Measurements from ENCODE around the gene ARHGEF28.
A peak's percentile ranks its signal among the peaks of the same experiment; 100 is the strongest.

The ARHGEF28 gene, protein sequence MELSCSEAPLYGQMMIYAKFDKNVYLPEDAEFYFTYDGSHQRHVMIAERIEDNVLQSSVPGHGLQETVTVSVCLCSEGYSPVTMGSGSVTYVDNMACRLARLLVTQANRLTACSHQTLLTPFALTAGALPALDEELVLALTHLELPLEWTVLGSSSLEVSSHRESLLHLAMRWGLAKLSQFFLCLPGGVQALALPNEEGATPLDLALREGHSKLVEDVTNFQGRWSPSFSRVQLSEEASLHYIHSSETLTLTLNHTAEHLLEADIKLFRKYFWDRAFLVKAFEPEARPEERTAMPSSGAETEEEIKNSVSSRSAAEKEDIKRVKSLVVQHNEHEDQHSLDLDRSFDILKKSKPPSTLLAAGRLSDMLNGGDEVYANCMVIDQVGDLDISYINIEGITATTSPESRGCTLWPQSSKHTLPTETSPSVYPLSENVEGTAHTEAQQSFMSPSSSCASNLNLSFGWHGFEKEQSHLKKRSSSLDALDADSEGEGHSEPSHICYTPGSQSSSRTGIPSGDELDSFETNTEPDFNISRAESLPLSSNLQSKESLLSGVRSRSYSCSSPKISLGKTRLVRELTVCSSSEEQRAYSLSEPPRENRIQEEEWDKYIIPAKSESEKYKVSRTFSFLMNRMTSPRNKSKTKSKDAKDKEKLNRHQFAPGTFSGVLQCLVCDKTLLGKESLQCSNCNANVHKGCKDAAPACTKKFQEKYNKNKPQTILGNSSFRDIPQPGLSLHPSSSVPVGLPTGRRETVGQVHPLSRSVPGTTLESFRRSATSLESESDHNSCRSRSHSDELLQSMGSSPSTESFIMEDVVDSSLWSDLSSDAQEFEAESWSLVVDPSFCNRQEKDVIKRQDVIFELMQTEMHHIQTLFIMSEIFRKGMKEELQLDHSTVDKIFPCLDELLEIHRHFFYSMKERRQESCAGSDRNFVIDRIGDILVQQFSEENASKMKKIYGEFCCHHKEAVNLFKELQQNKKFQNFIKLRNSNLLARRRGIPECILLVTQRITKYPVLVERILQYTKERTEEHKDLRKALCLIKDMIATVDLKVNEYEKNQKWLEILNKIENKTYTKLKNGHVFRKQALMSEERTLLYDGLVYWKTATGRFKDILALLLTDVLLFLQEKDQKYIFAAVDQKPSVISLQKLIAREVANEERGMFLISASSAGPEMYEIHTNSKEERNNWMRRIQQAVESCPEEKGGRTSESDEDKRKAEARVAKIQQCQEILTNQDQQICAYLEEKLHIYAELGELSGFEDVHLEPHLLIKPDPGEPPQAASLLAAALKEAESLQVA (N-terminal part only)

DNA sequence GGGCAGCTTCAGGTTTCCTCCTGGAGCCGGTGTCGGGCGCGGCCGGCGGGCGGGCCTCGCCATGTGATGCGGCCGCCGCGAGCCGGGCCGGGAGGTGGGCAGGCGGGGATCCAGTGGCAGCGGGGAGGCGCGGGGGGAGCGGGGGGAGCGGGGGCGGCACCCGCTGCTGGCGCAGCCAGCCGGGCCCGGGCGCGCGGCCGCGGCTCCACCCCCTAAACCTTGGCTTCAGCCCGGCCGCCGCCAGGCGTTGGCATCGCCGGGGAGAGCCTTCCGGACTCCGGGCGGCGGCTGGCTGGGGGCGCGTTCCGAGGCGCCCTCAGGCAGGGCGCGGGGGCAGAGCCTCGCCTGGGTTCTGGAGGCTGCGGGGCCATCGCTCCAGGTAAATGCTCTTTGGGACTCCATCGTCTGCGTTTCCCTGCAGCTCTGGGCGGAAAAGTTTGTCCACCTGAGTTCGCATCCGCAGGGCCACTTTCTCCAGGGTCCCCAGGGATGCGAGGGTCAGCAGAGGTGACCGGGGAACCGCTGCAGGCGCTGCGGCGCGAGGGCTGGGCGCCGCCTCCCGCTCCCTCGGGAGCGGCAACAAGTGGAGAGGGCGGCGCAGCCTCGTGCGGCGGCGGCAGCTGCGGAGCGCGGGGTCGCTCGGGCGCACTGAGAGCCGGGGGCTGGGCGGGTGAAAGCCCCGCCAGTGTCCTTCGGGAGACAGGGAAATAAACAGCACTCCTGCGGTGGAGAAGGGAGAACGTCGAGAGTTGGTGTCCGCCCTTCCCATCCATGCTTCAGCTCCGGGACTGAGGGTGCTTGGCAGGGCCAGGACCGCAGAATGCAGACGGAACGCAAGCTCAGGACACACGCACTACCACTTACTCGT lies at the start of gene ARHGEF28:
TSS of gene ARHGEF28 (plus strand) at position 253 of the 868 bp plus-strand sequence. CDS start 58,656 bp downstream, outside the sequence.
- peak; percentile 83 for DNase-seq

DNA sequence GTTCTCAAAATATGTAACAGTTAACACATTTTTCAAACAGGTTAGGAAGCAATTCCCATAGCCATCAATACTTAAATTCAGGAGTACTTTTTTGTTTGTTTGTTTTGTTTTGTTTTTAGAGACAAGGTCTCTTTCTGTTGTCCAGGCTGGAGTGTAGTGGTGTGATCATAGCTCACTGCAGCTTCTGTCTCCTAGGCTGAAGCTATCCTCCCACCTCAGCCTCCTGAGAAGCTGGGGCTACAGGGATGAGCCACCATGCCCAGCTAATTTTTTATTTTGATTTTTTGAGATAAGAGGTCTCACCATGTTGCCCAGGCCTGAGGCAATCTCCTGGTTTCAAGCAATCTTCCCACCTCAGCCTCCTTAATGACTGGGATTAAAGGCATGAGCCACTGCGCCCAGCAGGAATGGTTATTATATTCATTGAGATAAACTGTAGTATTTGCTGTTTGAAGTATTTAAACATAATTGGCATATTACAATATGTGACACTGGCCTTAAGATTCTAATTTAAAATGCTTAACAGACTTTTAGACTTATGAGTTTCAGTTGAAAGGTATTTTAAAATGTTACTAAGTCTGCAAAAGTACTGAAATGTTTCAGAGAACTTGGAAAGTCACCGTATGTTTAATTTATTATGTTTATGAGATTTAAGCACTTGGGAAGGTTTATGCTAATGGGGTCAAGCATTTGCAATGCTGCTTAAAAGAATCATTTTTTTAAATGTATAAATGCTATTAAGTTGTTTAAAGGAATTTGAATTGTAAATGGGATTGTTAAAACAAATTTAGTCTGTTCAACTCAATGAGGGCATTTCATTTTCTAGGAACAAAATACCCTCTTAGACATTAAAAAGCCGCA lies 43.5 kb upstream of the ARHGEF28 start:
- no peak for DNase-seq

DNA sequence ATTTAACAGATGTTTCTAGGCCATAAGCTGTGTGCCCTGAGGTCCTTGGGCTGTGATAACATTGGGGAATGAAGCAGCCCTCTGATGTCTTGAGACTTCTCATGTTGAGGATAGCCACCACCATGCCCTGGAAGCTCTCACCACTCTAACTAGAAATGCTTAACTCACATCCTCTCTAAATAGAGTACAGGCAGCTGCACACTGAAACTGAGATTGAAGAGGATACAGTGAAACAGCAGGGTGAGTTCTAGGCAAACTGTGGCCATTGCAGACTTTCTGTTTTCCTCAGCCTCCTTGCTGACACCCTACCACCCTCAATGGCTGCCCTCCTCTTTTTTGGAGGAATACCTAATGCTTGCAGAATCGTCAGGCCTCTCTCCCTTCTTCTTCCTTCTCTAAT lies 38.1 kb upstream of the ARHGEF28 start:
- DNase-seq = no peak

DNA sequence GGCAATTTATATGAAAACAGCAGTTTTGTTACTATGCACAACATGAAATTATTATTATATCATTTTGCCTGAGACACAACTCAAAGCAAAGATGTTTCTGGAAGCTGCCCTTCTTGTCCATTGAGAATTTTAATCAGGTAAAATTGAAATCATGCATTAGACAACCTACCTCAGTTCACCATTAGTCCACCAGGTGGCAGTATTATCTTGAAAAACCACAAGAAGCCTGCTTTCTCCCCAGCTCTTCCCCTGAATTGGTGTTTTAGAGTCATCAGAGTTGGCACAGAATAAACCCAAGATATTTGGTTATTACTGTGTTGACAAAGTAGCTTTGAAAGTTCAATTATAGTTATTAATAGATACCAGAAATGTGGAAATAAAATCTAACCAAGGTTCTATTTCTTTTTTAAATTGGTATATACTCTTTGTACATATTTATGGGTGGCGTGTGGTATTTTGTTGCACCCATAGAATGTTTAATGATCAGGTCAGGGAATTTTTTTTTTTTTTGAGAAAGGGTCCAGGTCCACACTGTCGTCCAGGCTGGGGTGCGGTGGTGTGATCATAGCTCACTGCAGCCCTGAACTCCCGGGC lies 34.8 kb upstream of the ARHGEF28 start:
- DNase-seq = peak; percentile 63

DNA sequence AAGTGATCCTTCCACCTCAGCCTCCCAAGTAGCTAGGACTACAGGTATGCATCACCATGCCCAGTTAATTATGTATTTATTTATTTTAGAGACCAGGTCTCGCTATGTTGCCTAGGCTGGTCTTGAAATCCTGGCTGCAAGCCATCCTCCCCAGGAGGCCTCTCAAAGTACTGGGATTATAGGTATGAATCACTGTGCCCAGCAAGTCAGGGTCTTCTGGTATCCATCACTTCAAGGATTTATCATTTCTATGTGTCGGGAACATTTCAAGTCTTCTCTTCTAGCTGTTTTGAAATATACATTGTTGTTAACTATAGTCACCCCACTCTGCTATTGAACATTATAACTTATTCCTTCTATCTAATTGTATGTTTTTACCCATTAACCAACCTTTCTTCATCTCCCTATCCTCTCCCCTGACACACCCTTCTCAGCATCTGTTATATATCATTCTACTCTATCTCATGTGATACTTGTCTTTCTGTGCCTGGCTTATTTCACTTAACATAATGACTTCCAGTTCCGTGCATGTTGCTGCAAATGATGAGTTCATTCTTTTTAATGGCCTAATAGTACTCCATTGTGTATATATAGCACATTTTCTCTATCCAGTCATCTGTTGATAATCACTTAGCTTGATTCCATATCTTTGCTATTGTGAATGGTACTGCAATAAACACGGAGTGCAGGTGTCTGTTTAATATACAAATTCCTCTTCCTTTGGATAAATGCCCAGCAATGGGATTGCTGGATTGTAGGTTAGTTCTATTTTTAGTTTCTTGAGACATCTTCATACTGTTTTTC lies 34.1 kb upstream of the ARHGEF28 start:
- DNase-seq = no peak

DNA sequence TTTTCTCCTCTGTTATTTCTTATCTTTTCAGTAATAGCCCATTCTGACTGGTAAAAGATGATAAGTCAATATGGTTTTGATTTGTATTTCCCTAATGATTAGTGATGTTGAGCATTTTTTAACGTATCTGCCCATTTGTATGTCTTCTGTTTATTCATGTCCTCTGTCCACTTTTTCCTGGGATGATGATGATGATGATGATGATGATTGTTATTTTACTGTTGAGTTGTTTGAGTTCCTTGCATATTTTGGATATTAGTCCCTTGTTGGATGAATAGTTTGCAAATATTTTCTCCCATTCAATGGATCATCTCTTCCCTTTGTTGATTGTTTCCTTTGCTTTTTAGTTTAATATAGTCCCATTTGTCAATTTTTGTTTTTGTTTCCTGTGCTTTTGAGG lies 33.4 kb upstream of the ARHGEF28 start:
- DNase-seq = no peak

DNA sequence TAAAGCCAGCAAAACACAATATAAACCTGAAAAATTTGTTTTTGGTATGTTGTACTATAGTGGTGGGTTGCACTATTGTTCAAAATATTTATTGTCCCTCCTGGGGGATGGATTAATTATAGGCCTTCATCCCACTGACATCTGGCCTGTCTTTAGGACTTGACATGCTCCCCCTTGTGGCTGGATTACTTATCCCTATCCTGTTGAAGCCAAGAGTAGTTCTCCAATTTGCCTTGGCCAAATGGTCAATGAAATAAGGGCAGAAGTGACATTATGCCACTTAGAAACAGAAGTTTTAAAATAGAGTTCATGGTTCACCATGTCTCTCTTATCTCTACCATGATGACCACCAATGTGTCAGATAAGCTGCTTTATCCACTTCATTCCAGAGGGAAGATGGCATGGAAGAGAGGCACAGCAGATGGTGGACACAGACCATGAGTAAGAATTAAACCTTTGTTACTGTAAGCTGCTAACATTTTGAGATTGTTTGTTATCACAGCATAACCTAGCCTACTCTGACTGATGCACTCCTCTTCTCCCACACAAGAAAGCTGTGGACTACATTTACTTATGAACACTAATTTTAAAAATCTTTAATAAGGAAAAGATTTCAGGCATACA lies 29.2 kb upstream of the ARHGEF28 start:
- DNase-seq = no peak

DNA sequence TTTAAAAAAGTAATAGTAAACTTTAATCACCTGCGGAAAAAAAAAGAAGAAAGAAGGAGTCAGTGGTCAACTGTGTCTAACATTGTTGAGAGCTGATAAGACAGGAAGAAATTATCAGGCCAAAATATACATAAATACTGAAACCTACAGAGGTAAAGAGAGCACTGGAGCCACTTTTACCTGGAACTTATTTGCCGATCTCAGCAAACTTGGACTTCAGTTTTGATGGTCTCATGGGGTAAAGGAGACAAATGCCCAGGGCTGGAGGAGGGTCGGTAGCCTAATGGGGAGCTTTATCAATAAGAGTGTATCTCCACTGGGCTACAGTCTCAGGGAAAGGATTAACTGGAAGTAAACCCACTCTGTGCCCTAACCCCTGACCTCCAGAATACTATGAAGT lies 26.6 kb upstream of the ARHGEF28 start:
- DNase-seq = no peak

DNA sequence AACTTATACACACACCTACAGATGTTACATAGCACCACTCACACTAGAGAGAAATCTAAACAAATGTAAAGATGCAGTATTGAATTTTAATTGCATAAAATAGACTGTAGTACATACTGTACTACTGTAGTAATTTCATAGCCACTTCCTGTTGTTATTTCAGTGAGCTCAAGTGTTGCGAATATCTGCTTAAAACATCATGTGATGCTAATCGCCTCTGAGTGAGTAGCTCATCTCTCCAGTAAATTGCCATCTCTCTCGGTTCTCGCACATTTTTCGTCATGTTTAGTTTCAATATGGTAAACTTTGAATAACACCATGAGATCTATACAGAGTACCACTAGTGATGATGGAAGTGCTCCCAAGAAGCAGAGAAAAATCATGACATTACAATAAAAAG lies 22.0 kb upstream of the ARHGEF28 start:
- no peak for DNase-seq

DNA sequence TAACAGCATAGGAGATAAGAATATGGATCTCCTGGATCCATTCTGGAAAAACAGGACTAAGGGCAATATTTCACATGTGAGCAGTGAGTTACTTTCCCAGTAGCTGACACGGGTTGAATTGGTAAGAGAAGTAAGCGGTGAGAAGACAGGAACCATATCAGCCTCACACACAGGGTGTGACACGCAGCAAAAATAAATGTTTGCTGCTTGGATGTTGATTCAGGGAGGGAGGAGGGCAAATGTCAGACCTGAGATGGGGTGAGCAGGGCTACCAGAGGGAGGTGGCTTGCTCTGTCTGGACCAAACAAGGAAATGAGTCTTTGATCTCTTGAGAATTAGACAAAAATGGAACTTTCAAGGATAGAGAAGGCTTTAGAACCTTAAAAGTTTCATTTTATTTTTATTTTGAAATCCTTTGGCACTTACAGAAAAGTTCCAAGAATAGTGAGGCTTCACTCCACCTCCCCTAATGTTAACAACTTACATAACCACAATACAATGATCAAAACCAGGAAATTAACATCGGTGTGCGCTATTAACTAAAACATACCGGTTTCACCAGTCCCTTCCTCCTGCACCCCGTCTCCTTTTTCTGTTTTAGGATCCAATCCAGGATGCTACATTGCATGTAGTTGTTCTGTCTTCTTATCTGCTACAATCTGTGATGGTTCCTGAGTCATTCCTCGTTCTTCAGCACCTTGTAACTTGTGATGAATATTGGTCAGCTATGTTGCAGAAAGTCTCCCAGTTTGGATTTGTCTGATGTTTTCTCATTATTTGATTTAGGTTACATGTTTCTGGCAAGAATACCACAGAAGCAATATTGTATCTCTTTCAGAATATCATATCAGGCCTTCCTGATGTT lies 20.5 kb upstream of the ARHGEF28 start:
- DNase-seq = no peak

DNA sequence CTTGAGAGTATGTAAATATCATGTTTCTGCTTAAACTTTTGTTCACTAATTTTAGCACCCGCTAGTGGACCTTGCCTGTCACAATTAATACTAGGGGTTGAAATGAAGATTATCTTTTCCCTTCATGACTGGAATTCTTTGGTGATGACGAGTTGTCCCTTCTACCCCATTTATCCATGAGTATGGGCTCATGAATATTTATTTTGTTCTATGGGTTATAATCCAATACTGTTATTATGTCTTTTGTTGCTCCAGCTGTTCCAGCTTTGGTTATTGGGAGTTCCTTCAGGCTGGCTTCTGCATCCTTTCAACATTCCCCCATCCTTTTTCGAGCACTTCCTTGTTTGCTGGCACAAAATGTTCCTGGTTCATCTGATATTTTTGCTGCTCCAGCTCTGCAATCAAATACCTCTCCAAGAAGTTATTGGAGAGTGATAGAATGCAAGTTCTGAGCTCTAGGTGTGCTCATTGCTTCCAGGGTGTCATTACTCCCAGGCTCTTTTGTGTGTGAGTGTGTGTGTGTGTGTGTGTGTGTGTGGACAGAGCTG lies 19.7 kb upstream of the ARHGEF28 start:
- DNase-seq = no peak

DNA sequence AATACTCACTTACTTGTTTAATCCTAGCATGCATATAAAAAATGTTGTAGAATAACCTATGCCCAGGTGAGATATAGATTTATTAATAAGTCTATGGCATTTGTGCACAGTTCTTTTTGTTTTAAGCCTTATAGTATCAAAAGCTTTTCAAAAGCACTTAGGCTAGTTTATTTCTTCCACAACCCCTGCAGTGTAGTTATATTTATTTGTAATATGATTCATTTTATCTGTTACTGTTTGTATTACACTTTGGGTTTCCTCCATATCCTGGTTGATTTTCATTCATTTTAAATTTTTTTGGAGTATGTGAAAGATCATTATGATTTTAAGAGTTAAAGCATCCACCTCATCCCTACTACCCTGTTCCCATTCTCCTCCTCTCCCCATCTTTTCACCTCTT lies 18.8 kb upstream of the ARHGEF28 start:
- DNase-seq = no peak

DNA sequence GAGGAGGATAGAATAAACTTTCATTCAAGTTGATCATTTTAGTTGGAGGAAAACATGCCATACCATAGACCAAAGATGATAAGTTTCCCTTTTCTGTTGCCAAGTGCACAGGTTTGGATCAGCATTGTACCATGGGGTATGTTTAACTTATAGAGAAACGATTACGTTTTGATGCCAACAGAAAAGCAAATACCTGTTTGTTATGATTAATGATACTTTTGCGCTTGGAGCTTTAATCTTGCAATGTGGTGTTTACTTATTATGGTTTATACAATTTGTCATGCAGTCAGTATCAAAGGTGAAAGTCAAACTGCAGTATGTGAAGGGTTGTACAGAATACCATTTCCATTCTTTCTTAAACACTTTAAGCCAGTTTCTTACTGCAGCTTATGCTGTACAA lies 13.2 kb upstream of the ARHGEF28 start:
- no peak for DNase-seq

DNA sequence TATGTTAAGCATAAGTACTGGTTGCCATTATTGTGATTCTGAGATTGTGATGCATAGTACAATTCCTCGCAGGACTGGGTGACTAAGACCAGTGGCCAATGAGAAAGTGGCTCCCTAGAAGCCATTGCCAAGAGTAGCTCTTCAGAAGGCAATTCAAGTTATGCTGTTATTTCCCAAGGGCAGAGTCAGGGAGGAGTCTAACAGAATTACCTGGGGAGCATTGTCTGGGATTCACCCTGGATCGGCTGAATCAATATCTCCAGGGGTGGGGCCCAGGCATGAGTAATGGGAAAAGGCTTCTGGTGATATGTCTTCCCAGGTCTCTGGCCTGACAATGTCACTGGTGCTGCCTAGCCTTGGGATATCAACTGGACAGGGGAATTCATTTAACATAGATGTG lies 10.9 kb upstream of the ARHGEF28 start:
- DNase-seq = no peak

DNA sequence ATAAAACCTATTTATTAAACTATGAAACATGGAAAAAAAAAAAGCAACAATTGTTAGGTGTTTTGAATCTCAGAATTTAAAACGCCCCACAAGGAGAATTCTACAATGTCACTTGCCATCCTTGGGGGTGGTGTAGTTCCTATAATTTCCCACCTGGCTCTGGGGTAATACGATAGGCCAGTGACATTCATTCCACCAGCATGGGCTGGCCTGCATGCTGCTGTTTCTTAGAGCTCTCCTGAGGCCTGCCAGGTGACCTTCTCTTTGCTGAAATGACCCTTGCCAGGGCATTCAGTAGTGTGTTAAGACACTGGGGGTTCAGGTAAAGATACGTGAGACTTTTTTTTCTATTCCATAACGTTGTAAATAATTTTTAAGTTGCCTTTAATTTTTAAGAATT lies 10.0 kb upstream of the ARHGEF28 start:
- no peak for DNase-seq

DNA sequence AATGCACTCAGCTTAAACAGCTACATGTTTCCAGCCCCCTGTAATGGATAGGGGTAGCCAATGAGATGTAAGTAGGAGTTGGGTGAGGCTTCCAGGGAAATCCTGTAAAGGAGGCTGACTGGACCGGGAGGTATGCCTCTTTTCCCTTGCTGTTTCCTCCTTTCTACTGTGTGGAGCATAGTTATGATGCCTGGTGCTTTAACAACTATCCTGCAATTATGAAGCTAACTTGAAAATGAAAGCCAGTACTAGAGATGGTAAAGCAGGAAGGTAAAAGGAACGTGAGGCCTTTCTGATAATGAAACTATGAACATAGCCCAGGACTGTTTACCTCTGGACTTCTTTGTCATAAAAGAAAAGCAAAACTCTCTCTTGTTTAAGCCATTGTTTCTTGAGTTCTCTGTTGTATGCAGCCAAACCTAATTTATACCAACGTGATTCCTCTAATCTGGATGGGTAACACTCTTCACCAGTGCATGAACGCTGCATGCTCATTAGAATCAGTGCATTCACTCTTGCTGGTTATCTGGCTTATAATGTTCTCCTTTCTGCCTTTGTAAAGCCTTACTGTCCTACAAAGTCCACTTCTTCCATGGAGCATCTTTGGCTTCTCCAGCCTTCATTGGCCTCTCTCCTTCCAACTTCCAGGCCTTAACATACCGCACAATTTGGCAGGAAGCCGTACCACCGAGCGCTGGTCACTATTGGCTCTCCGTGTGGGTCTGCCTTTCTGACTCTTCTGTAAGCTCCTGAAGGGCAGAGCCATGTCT lies 8.3 kb upstream of the ARHGEF28 start:
- no peak for DNase-seq
